Esophagus muscularis mucosa (tissue), 3 donors: ENCODE measurements around the gene KAT2B.

Source experiments
- CTCF ChIP-seq, 3 experiments: fragments of 200-600 bp in 2 of 3; fragments of 450-650 bp in 1 of 3; sonication (generic) in 2 of 3; IDR thresholded peaks; one replicate each; pipeline ENCODE4 v1.5.1; 2017 to 2019; ENCODE audit warnings: antibody characterized with exemption in 3 of 3, mild to moderate bottlenecking in 2 of 3, moderate library complexity in 1 of 3
- EP300 ChIP-seq: sonication (generic); formaldehyde crosslinking; IDR thresholded peaks from one replicate; pipeline ENCODE4 v1.6.1; 2017; ENCODE audit warnings: antibody characterized with exemption

- TF ChIP-seq CTCF (IDR thresholded peaks at IDR 0.05) (no peak), EP300 (no peak)
Observed at GRCh38 chr3:20110826-20111225, 70.6 kb downstream of the KAT2B start.
